Measurements from ENCODE around the gene HPCAL1. TPM values are rescaled to one million over a fixed set of nuclear protein-coding genes. Genes with fewer than 3 reads are reported as not detected.

Gene HPCAL1
- total RNA-seq, 2 experiments from 2014 or later = 9.2 to 9.7 TPM

- no peak overlapping the region for H3K4me2 ChIP-seq (ENCODE audit: low read length)
- H3K27ac ChIP-seq (ENCODE audit: low read depth, low read length, poor library complexity, severe bottlenecking) = no peak overlapping the region
- no peaks in the 10 kb centered on the region for H3K4me1 ChIP-seq (ENCODE audit: insufficient read depth, low read length, poor library complexity, severe bottlenecking)
- TF ChIP-seq, protein P1, sequence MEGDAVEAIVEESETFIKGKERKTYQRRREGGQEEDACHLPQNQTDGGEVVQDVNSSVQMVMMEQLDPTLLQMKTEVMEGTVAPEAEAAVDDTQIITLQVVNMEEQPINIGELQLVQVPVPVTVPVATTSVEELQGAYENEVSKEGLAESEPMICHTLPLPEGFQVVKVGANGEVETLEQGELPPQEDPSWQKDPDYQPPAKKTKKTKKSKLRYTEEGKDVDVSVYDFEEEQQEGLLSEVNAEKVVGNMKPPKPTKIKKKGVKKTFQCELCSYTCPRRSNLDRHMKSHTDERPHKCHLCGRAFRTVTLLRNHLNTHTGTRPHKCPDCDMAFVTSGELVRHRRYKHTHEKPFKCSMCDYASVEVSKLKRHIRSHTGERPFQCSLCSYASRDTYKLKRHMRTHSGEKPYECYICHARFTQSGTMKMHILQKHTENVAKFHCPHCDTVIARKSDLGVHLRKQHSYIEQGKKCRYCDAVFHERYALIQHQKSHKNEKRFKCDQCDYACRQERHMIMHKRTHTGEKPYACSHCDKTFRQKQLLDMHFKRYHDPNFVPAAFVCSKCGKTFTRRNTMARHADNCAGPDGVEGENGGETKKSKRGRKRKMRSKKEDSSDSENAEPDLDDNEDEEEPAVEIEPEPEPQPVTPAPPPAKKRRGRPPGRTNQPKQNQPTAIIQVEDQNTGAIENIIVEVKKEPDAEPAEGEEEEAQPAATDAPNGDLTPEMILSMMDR (conservative IDR thresholded peaks at IDR 0.05; ENCODE audit: low read length) = no peak
- no peak for TF ChIP-seq EZH2phosphoT487 (IDR thresholded peaks at IDR 0.05; ENCODE audit: borderline replicate concordance, low read depth, low read length)
- H3K36me3 ChIP-seq (ENCODE audit: insufficient read depth, low read length) = no peaks in the 10 kb centered on the region
- ChIA-PET CTCF (ENCODE audit: unreplicated experiment) (no interaction called here), POLR2A (interaction anchor here (0.6 kb wide), 1 partner anchor 16 kb away, joined by 6 read pairs; no protein-coding TSS in a partner anchor)
- no peaks in the 10 kb centered on the region for H3K9me2 ChIP-seq (ENCODE audit: insufficient read depth, low read length)
- no peaks in the 10 kb centered on the region for H3K9me3 ChIP-seq (ENCODE audit: low read length)
- H2AFZ ChIP-seq (ENCODE audit: low read length) = no peak overlapping the region
- no TSS peak for BruUV-seq (replicated peaks)
- H4K20me1 ChIP-seq (ENCODE audit: insufficient read depth, low read length) = no peaks in the 10 kb centered on the region
- no peak overlapping the region for H3K4me3 ChIP-seq (ENCODE audit: low read depth, low read length, poor library complexity, severe bottlenecking)
- intact Hi-C loops (cut with micrococcal nuclease; ENCODE audit: unreplicated experiment) = no loop called here
- DNase-seq (ENCODE audit: low spot score) = no peak
- no peaks in the 10 kb centered on the region for H3K79me2 ChIP-seq (ENCODE audit: insufficient read depth, low read depth, low read length)
These were observed 124.3 kb downstream of the HPCAL1 start for GRCh38 chr2:10426726-10427617.

GRCh38 chr2:10427618-10427949 is 124.9 kb downstream of the HPCAL1 start:
- Histone ChIP-seq H3K79me2 (ENCODE audit: insufficient read depth, low read depth, low read length) (no peaks in the 10 kb centered on the region), H3K4me3 (ENCODE audit: low read depth, low read length, poor library complexity, severe bottlenecking) (no peak overlapping the region), H3K9me3 (ENCODE audit: low read length) (no peaks in the 10 kb centered on the region), H4K20me1 (ENCODE audit: insufficient read depth, low read length) (no peaks in the 10 kb centered on the region), H3K27ac (ENCODE audit: low read depth, low read length, poor library complexity, severe bottlenecking) (no peak overlapping the region), H3K36me3 (ENCODE audit: insufficient read depth, low read length) (no peaks in the 10 kb centered on the region), H3K9me2 (ENCODE audit: insufficient read depth, low read length) (no peaks in the 10 kb centered on the region), H2AFZ (ENCODE audit: low read length) (no peak overlapping the region), H3K4me1 (ENCODE audit: insufficient read depth, low read length, poor library complexity, severe bottlenecking) (no peaks in the 10 kb centered on the region), H3K4me2 (ENCODE audit: low read length) (no peak overlapping the region)
- ChIA-PET POLR2A (interaction anchor here (1.4 kb wide), 1 partner anchor 18 kb away, joined by 3 read pairs; no protein-coding TSS in a partner anchor), CTCF (ENCODE audit: unreplicated experiment) (no interaction called here)
- no peak for DNase-seq (ENCODE audit: low spot score)
- TF ChIP-seq, protein P1 (conservative IDR thresholded peaks at IDR 0.05; ENCODE audit: low read length) = no peak
- TF ChIP-seq EZH2phosphoT487 (IDR thresholded peaks at IDR 0.05; ENCODE audit: borderline replicate concordance, low read depth, low read length) = no peak
- BruUV-seq (replicated peaks) = no TSS peak
- intact Hi-C loops (cut with micrococcal nuclease; ENCODE audit: unreplicated experiment) = no loop called here

- no peak overlapping the region for H3K4me3 ChIP-seq (ENCODE audit: low read depth, low read length, poor library complexity, severe bottlenecking)
- no peaks in the 10 kb centered on the region for H3K9me3 ChIP-seq (ENCODE audit: low read length)
- no peaks in the 10 kb centered on the region for H3K79me2 ChIP-seq (ENCODE audit: insufficient read depth, low read depth, low read length)
- intact Hi-C loops (cut with micrococcal nuclease; ENCODE audit: unreplicated experiment) = no loop called here
- no peaks in the 10 kb centered on the region for H3K4me1 ChIP-seq (ENCODE audit: insufficient read depth, low read length, poor library complexity, severe bottlenecking)
- no peak for DNase-seq (ENCODE audit: low spot score)
- no peaks in the 10 kb centered on the region for H3K9me2 ChIP-seq (ENCODE audit: insufficient read depth, low read length)
- H4K20me1 ChIP-seq (ENCODE audit: insufficient read depth, low read length) = no peaks in the 10 kb centered on the region
- H2AFZ ChIP-seq (ENCODE audit: low read length) = no peak overlapping the region
- H3K36me3 ChIP-seq (ENCODE audit: insufficient read depth, low read length) = no peaks in the 10 kb centered on the region
- BruUV-seq (replicated peaks) = no TSS peak
- TF ChIP-seq, protein P1 (conservative IDR thresholded peaks at IDR 0.05; ENCODE audit: low read length) = no peak
- TF ChIP-seq EZH2phosphoT487 (IDR thresholded peaks at IDR 0.05; ENCODE audit: borderline replicate concordance, low read depth, low read length) = no peak
- ChIA-PET CTCF (ENCODE audit: unreplicated experiment) (no interaction called here), POLR2A (interaction anchor here (1.4 kb wide), 1 partner anchor 18 kb away, joined by 3 read pairs; no protein-coding TSS in a partner anchor)
- no peak overlapping the region for H3K27ac ChIP-seq (ENCODE audit: low read depth, low read length, poor library complexity, severe bottlenecking)
- H3K4me2 ChIP-seq (ENCODE audit: low read length) = no peak overlapping the region
These were observed 125.7 kb downstream of the HPCAL1 start for GRCh38 chr2:10428355-10428754.

Measured in OCI-LY7 (cell line).